ENCODE measurements around the gene DDX54. TPM values are rescaled to one million over a fixed set of nuclear protein-coding genes. Genes with fewer than 3 reads are reported as not detected.
A peak's percentile ranks its signal among the peaks of the same experiment; 100 is the strongest.

Gene DDX54
- total RNA-seq, 6 donors from 2014 or later: 43.3 to 81.5 (median 58.9) TPM

GRCh38 chr12:113149361-113150150, 35.7 kb downstream of the DDX54 start, which contains the start of gene CFAP73:
TSS of gene CFAP73 (plus strand) at chr12:113149724. CDS start at chr12:113149858, 134 bp downstream.
- WGBS, 2 donors: 25 to 39% methylated on average over 14 to 22 of the region's 22 CpGs
- TF ChIP-seq POLR2AphosphoS5 (IDR thresholded peaks at IDR 0.05) (no peak), POLR2A (IDR thresholded peaks at IDR 0.05) (peak in 1 of 4 donors; percentile 24)
- peaks cover 10 to 27% (median 14%) of the 10 kb centered on the region in 4 donors for H3K4me1 ChIP-seq
- peak within 1 kb of the TSS in 1 of 4 donors; percentile 7 for H3K4me3 ChIP-seq
- no peak within 1 kb of the TSS for H3K27ac ChIP-seq
- DNase-seq: peak in 1 of 2 donors; percentile 51
- peaks cover 0 to 28% (median 10%) of the 10 kb centered on the region in 4 donors for H3K27me3 ChIP-seq
- peak; percentile 23 to 71 for ATAC-seq (ENCODE audit: low FRiP score in 2 of 2)
- no peaks in the 10 kb centered on the region for H3K36me3 ChIP-seq
- H3K9me3 ChIP-seq: peaks cover 0 to 3% (median 0%) of the 10 kb centered on the region in 4 donors

GRCh38 chr12:113146999-113147398, 38.3 kb downstream of the DDX54 start:
- H3K27me3 ChIP-seq: peaks cover 0 to 6% (median 3%) of the 10 kb centered on the region in 4 donors
- no peak for DNase-seq
- H3K4me1 ChIP-seq: peaks cover 0 to 6% (median 0%) of the 10 kb centered on the region in 4 donors
- WGBS, 2 donors: 75 to 76% methylated on average over 2 of the region's 2 CpGs
- H3K9me3 ChIP-seq: peaks cover 0 to 3% (median 0%) of the 10 kb centered on the region in 4 donors
- TF ChIP-seq EP300 (IDR thresholded peaks at IDR 0.05) (no peak), POLR2A (IDR thresholded peaks at IDR 0.05) (no peak)
- H3K4me3 ChIP-seq: no peak overlapping the region
- H3K36me3 ChIP-seq: no peaks in the 10 kb centered on the region
- ATAC-seq (ENCODE audit: low FRiP score in 2 of 2): no peak
- H3K27ac ChIP-seq: no peak overlapping the region

DNA sequence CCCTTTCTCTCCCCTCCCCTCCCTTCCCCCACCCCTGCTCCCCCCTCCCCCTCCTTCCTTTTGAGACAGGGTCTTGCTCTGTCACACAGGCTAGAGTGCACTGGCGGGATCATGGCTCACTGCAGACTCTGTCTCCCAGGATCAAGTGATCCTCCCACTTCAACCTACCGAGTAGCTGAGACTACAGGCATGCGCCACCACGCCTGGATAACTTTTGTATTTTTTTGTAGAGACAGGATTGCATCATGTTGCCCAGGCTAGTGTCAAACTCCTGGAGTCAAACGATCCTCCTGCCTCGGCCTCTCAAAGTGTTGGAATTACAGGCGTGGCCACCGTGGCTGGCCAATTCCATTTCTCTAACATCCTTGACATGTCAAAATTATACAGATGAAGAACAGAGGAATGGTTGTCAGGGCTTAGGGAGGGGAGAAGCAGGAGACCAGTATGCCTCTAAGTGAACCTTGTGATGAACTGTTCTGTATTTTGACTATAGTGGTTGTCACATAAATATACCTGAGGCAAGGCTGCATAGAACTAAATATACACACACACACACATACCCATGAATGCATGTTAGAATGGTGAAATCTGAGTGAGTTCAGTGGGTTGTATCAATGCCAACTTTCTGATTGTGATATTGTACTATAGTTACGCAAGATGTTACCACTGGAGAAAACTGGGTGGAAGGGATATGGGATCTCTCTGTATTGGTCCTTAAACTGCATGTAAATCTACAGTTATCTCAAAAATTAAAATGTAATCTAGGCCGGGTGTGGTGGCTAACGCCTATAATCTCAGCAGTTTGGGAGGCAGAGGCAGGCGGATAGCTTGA, 39.3 kb downstream of the DDX54 start:
- H3K4me1 ChIP-seq: peaks cover 0 to 6% (median 0%) of the 10 kb centered on the region in 4 donors
- H3K27me3 ChIP-seq: peaks cover 0 to 6% (median 0%) of the 10 kb centered on the region in 4 donors
- no peak for TF ChIP-seq CTCF (IDR thresholded peaks at IDR 0.05)
- TF ChIP-seq POLR2AphosphoS5 (IDR thresholded peaks at IDR 0.05): no peak
- no peak for TF ChIP-seq EP300 (IDR thresholded peaks at IDR 0.05)
- no peak for TF ChIP-seq POLR2A (IDR thresholded peaks at IDR 0.05)
- H3K4me3 ChIP-seq: no peak overlapping the region
- peaks cover 0 to 3% (median 0%) of the 10 kb centered on the region in 4 donors for H3K9me3 ChIP-seq
- DNase-seq (no peak), ATAC-seq (ENCODE audit: low FRiP score in 2 of 2) (no peak)
- no peak overlapping the region for H3K27ac ChIP-seq
- H3K36me3 ChIP-seq: no peaks in the 10 kb centered on the region
- 68 to 72% methylated on average over 12 of the region's 12 CpGs for WGBS, 2 donors

DNA sequence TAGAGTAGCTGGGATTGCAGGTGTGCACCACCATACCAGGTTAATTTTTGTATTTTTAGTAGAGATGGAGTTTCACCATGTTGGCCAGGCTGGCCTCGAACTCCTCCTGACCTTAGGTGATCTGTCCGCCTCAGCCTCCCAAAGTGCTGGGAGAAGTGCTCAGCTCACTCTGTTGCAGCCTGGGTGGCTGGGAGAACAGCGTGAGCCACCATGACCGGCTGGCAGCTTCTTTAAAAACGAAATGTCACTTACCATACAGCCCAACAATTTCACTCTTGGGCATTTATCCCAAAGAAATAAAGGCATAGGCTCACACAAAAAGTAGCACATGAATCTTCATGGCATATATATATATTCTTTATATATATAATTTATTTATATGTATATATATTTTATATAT, 40.5 kb downstream of the DDX54 start:
- TF ChIP-seq EP300 (IDR thresholded peaks at IDR 0.05) (no peak), POLR2AphosphoS5 (IDR thresholded peaks at IDR 0.05) (no peak), CTCF (IDR thresholded peaks at IDR 0.05) (no peak), POLR2A (IDR thresholded peaks at IDR 0.05) (no peak)
- DNase-seq: no peak
- WGBS, 2 donors: 81 to 85% methylated on average over 5 of the region's 5 CpGs
- H3K4me3 ChIP-seq: no peak overlapping the region
- H3K9me3 ChIP-seq: peaks cover 0 to 3% (median 0%) of the 10 kb centered on the region in 4 donors
- H3K4me1 ChIP-seq: peaks cover 0 to 6% (median 0%) of the 10 kb centered on the region in 4 donors
- ATAC-seq (ENCODE audit: low FRiP score in 2 of 2): no peak
- no peak overlapping the region for H3K27ac ChIP-seq
- H3K27me3 ChIP-seq: no peaks in the 10 kb centered on the region
- no peaks in the 10 kb centered on the region for H3K36me3 ChIP-seq

DNA sequence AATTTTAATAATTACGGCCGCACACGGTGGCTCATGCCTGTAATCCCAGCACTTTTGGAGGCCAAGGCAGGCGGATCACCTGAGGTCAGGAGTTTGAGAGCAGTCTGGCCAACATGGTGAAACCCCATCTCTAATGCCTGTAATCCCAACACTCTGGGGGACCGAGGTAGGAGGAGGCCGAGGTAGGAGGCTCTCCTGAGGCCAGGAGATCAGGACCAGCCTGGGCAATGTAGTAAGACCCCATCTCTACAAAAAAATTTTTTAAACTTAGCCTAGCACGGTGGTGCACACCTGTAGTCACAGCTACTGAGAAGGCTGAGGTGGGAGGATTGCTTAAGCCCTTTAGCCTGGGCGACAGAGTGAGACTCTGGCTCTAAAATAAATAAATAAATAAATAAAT, 41.3 kb downstream of the DDX54 start:
- Histone ChIP-seq H3K36me3 (no peaks in the 10 kb centered on the region), H3K27ac (no peak overlapping the region), H3K4me3 (no peak overlapping the region), H3K4me1 (no peaks in the 10 kb centered on the region), H3K9me3 (peaks cover 0 to 3% (median 0%) of the 10 kb centered on the region in 4 donors), H3K27me3 (no peaks in the 10 kb centered on the region)
- WGBS, 2 donors: 90 to 95% methylated on average over 8 of the region's 8 CpGs
- ATAC-seq (ENCODE audit: low FRiP score in 2 of 2) (no peak), DNase-seq (no peak)
- TF ChIP-seq CTCF (IDR thresholded peaks at IDR 0.05) (no peak), POLR2AphosphoS5 (IDR thresholded peaks at IDR 0.05) (no peak), POLR2A (IDR thresholded peaks at IDR 0.05) (no peak), EP300 (IDR thresholded peaks at IDR 0.05) (no peak)
